ENCODE results near the gene FBRSL1. TPM values are rescaled to one million over a fixed set of nuclear protein-coding genes. Genes with fewer than 3 reads are reported as not detected.

FBRSL1 gene
- total and polyA plus RNA-seq, 9 of the 15 experiments (the other 6 are each of a cell fraction or from before 2014, with no cell fraction given) = 0.24 to 129 (median 7.3) TPM

GRCh38 chr12:132536102-132536876, 46.3 kb downstream of the FBRSL1 start:
- peaks cover 13% of the 10 kb centered on the region for H3K9me3 ChIP-seq (replicated peaks; ENCODE audit: control insufficient read depth, insufficient read depth, low read depth, low read length)
- no peak overlapping the region for H3K4me3 ChIP-seq
- FAIRE-seq = peak; percentile 56
- H3K79me2 ChIP-seq (ENCODE audit: control insufficient read depth, insufficient read depth, low read length) = no peaks in the 10 kb centered on the region
- ChIA-PET CTCF (ENCODE audit: low intra/inter-chr PET ratio) (no interaction called here), POLR2A (no interaction called here)
- no peak for DNase-seq (ENCODE audit: extremely low read depth in 1 of 4, low spot score in 3 of 4)
- H2AFZ ChIP-seq (ENCODE audit: low read depth, low read length) = no peak overlapping the region
- H3K36me3 ChIP-seq (ENCODE audit: control insufficient read depth, insufficient read depth, low read length) = no peaks in the 10 kb centered on the region; the same call in 2 of the 3 replicates
- peaks cover 0 to 47% of the 10 kb centered on the region in 2 experiments; a peak in 3 of 5 replicates for H3K4me1 ChIP-seq (replicated peaks in 1 of 2; ENCODE audit: control insufficient read depth in 2 of 2, insufficient read depth in 2 of 2, low read length in 2 of 2)
- in situ Hi-C loops (cut with MboI) (no loop called here), intact Hi-C loops (cut with micrococcal nuclease) (no loop called here)
- H3K27ac ChIP-seq (ENCODE audit: extremely low read depth, low read depth, low read length) = no peak overlapping the region; the same call in 2 of the 3 replicates
- WGBS (ENCODE audit: insufficient coverage, low coverage, missing lambda C conversion rate) = 85% methylated on average over 16 of the region's 16 CpGs
- H3K9ac ChIP-seq (ENCODE audit: insufficient read depth in 1 of 2, low read depth in 2 of 2, low read length in 2 of 2) = no peak overlapping the region
- H3K27me3 ChIP-seq (ENCODE audit: control insufficient read depth in 2 of 2, insufficient read depth in 2 of 2, low read length in 2 of 2) = no peaks in the 10 kb centered on the region; a peak in 1 of 5 replicates
- no peak for ATAC-seq
- H4K20me1 ChIP-seq (replicated peaks; ENCODE audit: control insufficient read depth, insufficient read depth, low read length) = 0 out of 2 replicates have a peak, but pooled peaks cover 6% of the 10 kb centered on the region
- no TSS peak for BruUV-seq (replicated peaks)
- no peak overlapping the region for H3K4me2 ChIP-seq (ENCODE audit: insufficient read depth, low read length)
- H3K9me1 ChIP-seq (ENCODE audit: control insufficient read depth, insufficient read depth, low read length) = no peaks in the 10 kb centered on the region
- TF ChIP-seq MNT (conservative IDR thresholded peaks at IDR 0.05) (no peak), CBX5 (IDR thresholded peaks at IDR 0.05; ENCODE audit: borderline replicate concordance, low read depth) (peak; percentile 12; the same call in 1 of the 2 replicates), ZNF77 (CRISPR knock-in tag; IDR thresholded peaks at IDR 0.05) (no peak), STAT5A (IDR thresholded peaks at IDR 0.05; ENCODE audit: borderline replicate concordance, low read length) (peak; percentile 43; the same call in 1 of the 2 replicates), RHOXF2B (CRISPR knock-in tag; conservative IDR thresholded peaks at IDR 0.05) (no peak), ZBTB9 (CRISPR knock-in tag; IDR thresholded peaks at IDR 0.05) (no peak), ELF1 (tag; IDR thresholded peaks at IDR 0.05) (no peak), MAX (CRISPR knock-in tag; IDR thresholded peaks at IDR 0.05) (peak; percentile 65; the same call in 1 of the 2 replicates), PBX2 (CRISPR knock-in tag; IDR thresholded peaks at IDR 0.05; ENCODE audit: low read depth) (0 out of 2 replicates have a peak, but pooled peaks have one; percentile 3), PBX2 (tag; conservative IDR thresholded peaks at IDR 0.05; ENCODE audit: low read depth) (no peak), MEIS2 (IDR thresholded peaks at IDR 0.05; ENCODE audit: partially characterized antibody) (no peak), MYBL2 (IDR thresholded peaks at IDR 0.05; ENCODE audit: low read depth) (no peak), MYBL2 (CRISPR knock-in tag; IDR thresholded peaks at IDR 0.05; ENCODE audit: borderline replicate concordance) (0 out of 2 replicates have a peak, but pooled peaks have one; percentile 26), PHF8 (IDR thresholded peaks at IDR 0.05; ENCODE audit: borderline replicate concordance, low read length) (no peak), ZC3H4 (CRISPR knock-in tag; IDR thresholded peaks at IDR 0.05; ENCODE audit: borderline replicate concordance) (0 out of 2 replicates have a peak, but pooled peaks have one; percentile 38), KDM1A (IDR thresholded peaks at IDR 0.05) (peak in 1 of 2 experiments; percentile 95; a peak in 2 of 4 replicates)
